Measurements from ENCODE around the gene MARCHF6. TPM values are rescaled to one million over a fixed set of nuclear protein-coding genes. Genes with fewer than 3 reads are reported as not detected.

MARCHF6 gene
- total and polyA plus RNA-seq, 9 of the 15 experiments (the other 6 are each of a cell fraction or from before 2014, with no cell fraction given) = 74.1 to 456 (median 116) TPM

GRCh38 chr5:10353241-10354047 is at the start of gene MARCHF6 (continued):
- TF ChIP-seq PKNOX1 (IDR thresholded peaks at IDR 0.05) (peak; percentile 86), U2AF2 (optimal IDR thresholded peaks at IDR 0.05; ENCODE audit: low read depth, low read length) (no peak), ZSCAN32 (CRISPR knock-in tag; IDR thresholded peaks at IDR 0.05) (no peak), SIN3A (IDR thresholded peaks at IDR 0.05; ENCODE audit: borderline replicate concordance in 2 of 2, control insufficient read depth in 1 of 2, low read depth in 2 of 2, low read length in 2 of 2) (peak in 1 of 2 experiments; percentile 83; a peak in 3 of 4 replicates), RBFOX2 (IDR thresholded peaks at IDR 0.05; ENCODE audit: low read depth, low read length) (peak; percentile 93), CBFB (CRISPR knock-in tag; IDR thresholded peaks at IDR 0.05) (peak; percentile 79; the same call in 1 of the 2 replicates), TRIM28 (IDR thresholded peaks at IDR 0.05) (peak; percentile 70), ETV1 (tag; conservative IDR thresholded peaks at IDR 0.05; ENCODE audit: low read depth) (0 out of 2 replicates have a peak, but pooled peaks have one; percentile 2), CBX3 (IDR thresholded peaks at IDR 0.05; ENCODE audit: borderline replicate concordance in 1 of 2, low read length in 2 of 2) (peak in 1 of 2 experiments; percentile 88; a peak in 1 of 3 replicates), DNMT1 (IDR thresholded peaks at IDR 0.05) (no peak), BRF2 (IDR thresholded peaks at IDR 0.05; ENCODE audit: borderline replicate concordance, insufficient read depth, insufficient read length) (no peak), ATF1 (CRISPR knock-in tag; IDR thresholded peaks at IDR 0.05) (no peak), ATF1 (tag; IDR thresholded peaks at IDR 0.05) (peak; percentile 91), ZBTB26 (CRISPR knock-in tag; IDR thresholded peaks at IDR 0.05) (no peak), EP300 (IDR thresholded peaks at IDR 0.05; ENCODE audit: low read length) (peak; percentile 49), HEY1 (CRISPR knock-in tag; IDR thresholded peaks at IDR 0.05; ENCODE audit: borderline replicate concordance) (no peak), MITF (IDR thresholded peaks at IDR 0.05) (peak; percentile 7; the same call in 1 of the 2 replicates), POU5F1 (IDR thresholded peaks at IDR 0.05; ENCODE audit: borderline replicate concordance, low read depth, low read length, partially characterized antibody) (no peak), FOS (IDR thresholded peaks at IDR 0.05; ENCODE audit: extremely low read depth, insufficient read length) (no peak), MYC (IDR thresholded peaks at IDR 0.05; ENCODE audit: low read depth, low read length) (peak; percentile 91), MYC (CRISPR knock-in tag; IDR thresholded peaks at IDR 0.05; ENCODE audit: borderline replicate concordance, low read depth) (peak; percentile 94)
